HG03175 (cell line): ENCODE results near the gene PLD3.
"Not testable (repeated sequence)": the region's sequence is repeated elsewhere in the genome, so short reads cannot be mapped to it uniquely, and the experiment has no call there.

ENCODE experiments used
- ATAC-seq: cut with Tn5 transposase; IDR thresholded peaks from one replicate; pipeline ENCODE4 v1.9.1; 2021; ENCODE audit warnings: mild to moderate bottlenecking, moderate library complexity; ENCODE audit not compliant: unreplicated experiment

Gene PLD3

DNA sequence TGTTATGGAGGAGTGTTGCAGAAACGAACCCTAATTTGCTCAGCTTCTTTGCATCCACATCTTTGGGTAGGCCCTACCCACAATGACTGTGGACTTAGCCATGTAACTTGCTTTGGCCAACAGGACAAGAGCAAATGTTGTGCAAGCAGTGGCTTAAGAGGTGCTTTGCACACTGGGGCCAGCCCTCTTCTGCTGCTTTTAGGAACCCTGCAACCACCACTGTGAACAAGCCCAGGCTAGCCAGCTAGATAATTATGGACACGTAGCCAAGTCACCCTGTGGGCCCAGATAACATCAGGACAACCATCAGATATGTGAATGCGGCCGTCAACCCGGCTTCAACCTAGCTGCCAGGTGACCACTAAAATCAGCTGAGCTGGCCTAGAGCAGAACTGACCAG, 17.4 kb upstream of the PLD3 start:
- no peak for ATAC-seq

DNA sequence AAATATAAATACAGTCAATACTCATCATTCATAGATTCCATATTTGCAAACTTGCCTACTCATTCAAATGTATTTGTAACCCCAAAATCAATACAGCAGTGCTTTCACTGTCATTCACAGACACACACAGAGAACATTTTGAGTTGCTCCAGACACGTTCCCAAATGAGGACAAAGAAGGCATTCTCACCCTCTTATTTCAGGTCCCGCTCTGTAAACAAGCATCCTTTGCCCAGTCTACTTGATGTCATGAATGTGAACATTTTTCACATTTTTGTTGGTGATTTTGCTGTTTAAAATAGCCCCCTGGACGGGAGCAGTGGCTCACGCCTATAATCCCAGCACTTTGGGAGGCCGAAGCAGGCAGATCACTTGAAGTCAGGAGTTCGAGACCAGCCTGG, 15.8 kb upstream of the PLD3 start:
- no peak for ATAC-seq

DNA sequence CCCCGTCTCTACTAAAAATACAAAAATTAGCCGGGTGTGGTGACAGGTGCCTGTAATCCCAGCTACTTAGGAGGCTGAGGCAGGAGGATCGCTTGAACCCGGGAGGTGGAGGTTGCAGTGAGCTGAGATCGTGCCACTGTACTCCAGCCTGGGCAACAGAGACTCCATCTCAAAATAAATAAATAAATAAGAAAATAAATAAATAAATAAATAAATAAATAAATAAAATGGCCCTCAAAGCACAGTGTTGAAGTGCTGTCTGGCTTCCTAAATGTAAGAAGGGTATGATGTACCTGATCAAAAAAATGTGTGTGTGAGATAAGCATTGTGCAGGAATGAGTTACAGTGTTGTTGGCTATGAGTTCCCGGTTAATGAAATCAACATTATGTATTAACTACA, 15.4 kb upstream of the PLD3 start:
- ATAC-seq = not testable (repeated sequence)

DNA sequence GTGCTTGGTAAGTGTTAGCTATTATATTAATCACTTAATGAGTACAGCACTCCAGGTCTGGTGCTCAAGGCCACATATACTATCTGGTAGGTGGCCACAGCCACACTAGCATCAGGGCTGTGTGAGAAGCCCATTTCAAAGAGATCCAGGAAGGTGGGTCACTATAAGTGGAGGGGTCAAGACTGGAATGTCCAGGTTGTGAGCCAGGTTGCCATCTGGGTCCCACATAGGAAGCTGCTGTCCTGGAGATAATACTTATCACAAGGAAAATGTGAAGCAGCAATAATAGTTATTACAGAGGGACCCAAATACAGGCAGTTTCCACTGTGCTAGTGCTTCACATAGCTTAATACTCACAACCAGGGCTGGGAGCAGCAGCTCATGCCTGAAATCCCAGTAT, 13.4 kb upstream of the PLD3 start:
- no peak for ATAC-seq

DNA sequence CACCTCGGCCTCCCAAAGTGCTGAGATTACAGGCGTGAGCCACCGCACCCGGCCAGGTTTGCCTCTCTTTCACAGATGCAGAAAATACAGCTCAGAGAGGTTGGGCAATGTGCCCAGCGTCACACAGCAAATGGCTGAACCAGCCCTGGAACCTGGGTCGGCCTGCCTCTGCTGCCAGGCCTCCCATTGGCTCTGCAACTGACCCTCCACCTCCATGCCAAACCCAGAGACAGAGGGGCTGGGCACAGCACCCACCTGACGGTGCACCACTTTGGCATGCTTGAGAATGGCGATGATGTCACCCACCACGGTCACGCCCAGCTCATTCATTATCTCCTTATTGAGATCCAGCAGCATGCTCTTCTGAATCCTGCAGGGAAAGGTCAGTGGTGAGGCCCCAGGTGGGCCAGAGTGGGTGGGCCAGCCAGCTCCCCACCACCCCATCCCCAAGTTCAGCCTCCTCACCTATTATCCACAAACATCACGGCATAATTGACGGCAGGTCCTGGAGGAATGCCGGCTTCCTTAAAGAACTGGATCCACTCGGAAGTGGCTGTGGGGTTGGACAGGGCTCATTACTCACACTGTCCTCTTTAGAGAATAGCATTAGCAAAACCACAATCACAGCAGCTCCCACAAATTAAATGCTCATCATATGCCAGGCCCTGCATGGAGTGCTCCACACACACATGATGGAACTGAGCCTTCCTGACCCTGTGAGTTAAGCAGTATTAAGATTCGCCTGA, 12.5 kb upstream of the PLD3 start:
- no peak for ATAC-seq

DNA sequence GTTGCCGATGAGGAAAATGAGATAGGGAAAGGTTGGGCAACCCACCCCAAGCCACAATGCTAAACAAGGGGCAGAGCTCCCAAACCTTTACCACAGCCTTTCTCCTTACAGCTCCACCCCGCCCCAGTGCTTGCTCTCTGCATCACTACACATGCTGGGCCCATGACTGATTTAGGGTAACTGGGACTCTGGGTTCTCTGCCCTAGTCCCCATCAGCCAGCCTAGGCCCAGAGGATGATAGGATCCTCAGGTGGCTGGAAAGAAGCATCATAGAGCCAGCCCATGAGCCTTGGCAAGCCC, 11.9 kb upstream of the PLD3 start:
- no peak for ATAC-seq

DNA sequence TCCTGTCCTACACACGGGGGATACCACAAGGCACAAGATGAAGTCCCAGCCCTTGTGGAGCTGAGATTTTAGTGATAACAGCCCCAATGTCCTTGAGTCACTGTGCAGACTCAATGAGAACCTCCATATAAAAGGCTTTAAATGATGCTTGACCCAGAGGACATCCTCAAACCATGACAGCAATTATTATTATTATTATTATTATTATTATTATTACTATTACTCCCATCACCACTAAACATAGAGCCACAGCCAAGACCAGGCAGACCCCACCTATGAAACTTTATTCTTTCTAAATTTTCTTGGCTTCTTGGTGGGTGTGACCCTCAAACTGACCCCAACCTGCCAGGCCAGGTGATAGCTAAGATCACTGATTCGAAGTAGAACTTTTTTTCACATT, 11.4 kb upstream of the PLD3 start:
- no peak for ATAC-seq

GRCh38 chr19:40337594-40337993, 10.9 kb upstream of the PLD3 start:
- no peak for ATAC-seq

DNA sequence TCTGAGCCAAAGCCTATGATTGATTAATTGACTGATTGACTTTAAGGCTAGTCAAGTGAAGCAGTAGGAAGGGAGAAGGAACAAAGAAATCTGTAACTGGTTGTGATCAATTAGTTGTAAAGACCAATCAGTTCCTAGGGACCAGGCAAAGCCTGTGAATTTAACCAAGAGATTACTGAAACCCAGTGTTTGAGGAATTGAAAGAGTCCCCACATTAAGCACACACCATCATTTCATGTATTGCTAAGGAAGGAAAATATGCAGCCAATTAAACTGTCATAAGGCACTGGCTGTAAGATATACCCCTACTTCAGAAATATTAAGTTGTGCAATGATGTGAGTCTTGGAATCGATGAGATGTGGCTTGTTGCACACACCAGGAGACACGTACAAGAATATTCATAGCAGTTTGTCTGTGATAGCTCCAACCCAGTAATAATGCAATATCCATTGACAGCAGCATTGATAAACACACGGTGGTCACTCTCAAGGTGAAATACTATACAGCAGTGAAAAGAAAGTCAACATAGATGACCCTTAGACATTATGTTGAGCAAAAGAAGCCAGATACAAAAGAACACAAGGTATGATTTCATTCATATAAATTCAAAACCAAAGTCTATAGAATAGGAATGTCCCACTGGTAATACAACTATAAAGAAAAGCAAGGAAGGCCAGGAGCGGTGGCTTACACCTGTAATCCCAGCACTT, 9.3 kb upstream of the PLD3 start:
- no peak for ATAC-seq

DNA sequence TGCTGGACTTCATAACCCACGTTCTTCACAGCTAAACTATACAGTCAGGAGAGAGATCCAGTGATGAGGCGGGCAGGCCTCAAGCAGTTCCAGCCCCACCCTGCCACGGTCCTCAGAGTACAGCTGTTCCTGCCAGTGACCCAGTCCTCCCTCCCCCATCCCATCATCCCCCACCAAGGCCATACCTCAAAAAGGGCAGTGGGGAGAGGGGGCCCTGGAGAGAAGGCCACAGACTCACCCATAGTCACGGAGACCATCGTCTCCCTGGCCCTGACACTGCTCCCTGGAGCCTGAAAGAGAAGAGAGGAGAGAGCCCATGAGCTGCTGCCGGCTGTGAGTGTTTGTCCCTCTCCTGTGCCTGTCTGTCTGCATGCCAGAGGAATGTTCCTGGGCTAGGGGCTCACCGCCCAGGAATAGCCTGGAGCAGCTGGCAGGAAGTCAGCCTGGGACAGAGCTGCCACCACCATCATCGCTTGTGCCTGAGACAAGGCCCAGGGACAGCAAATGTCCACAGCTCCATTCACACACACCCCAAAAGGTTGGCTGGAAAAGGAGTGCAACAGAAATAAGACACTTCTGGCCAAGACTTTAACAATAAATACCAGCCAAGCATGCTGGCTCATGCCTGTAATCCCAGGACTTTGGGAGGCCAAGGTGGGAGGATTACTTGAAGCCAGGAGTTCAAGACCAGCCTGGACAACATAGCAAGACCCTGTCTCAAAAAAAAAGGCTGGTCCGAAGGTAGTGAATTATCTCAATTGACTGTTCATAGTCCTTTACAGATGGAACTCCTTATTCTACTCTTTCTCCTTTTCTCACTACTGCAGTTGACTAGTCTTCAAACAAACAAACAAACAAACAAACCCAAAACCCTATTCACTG, 6.7 kb upstream of the PLD3 start:
- ATAC-seq = no peak

DNA sequence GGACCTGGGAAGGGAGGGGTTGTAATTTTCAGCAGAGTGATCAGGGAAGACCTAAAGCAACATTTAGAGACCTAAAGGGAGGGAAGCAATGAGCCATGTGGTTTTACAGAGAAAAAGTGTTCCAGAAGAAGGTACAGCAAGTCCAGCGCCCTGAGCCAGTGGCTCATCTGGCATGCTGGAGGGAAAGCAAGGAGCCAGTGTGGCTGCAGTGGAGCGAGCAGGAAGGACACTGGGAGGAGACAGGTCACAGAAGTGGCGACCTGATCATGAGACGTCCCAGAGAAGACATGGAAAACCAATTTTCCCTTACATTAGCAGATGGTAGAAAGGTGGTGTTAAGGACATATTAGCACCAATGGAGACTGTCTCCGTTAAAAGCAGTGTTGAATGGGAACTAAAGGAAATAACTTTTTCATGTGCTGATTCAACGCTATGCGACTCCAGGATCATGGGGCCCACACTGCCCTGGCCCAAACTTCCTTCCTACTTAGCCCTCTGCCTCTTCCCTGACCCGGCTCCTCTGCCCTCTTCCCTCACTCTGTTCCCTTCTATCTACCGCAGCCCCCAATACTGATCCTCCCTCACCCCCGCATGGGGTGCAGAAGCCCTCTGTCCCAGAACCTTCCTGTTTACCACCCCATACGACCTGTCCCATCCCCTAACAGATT, 5.7 kb upstream of the PLD3 start:
- ATAC-seq = no peak

DNA sequence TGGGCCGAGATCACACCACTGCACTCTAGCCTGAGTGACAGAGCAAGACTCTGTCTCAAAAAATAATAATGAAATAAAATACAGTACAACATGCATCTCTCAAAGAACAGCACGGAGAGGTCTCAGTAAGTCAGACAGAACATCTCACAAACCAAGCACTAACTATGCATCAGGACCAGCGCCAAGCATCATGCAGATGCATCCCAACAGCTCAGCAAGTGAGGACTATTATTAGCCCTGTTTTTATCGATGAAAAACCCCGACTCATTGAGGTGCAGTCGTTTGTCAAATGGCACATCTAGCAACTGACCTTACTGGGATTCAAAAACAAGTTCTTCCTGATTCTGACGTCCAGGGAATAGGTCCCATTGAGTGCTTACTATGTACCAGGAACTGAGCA, 4.1 kb upstream of the PLD3 start:
- ATAC-seq = no peak

DNA sequence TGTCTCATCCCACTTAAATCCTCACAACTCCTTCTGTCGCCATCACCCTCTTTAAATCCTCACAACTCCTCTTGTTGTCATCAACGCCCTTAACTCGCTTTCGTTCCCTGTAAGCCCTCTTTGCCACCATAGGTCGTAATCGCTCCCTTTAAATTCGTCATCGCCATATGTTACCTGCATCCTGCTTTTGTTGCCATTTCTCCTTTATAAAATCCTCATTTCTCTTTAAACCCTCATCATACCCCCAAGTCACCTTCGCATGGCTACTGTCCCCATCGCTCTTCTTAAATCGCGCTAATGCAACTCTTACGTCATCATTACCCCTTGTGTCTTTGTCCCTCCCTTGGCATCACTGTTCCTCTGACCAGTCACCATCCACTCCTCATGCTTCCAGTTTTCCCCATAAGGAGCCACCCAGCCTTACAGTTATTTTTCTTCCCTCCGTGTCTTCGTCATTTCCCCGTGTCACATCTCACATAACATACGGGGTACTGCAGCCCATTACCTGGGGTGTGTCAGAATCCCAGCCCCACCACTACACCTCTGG, 539 bp downstream of the PLD3 start:
- no peak for ATAC-seq

GRCh38 chr19:40355975-40356680, 7.6 kb downstream of the PLD3 start:
- ATAC-seq = no peak

- ATAC-seq = no peak
Observed at GRCh38 chr19:40356681-40357595, 8.4 kb downstream of the PLD3 start.

DNA sequence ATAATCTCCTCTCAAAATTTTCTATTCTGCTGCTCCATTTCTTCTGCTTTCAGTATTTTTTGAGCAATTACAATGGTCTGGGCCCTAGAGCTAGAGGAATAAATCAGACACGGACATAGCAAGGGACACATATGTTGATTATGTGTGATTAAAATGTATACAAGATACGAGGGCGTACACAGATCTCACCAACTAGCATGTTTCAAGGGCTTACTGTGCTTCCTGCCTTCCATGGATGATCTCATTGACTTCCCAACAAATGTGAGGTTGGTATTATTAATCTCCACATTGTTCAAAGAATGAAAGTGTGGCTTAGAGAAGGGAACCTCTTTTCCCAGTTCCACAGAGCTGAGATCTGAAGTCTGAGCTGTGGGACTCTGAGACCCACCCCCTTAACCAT, 9.1 kb downstream of the PLD3 start:
- no peak for ATAC-seq

- no peak for ATAC-seq
Observed at GRCh38 chr19:40358773-40359172, 10.3 kb downstream of the PLD3 start.

- no peak for ATAC-seq
Observed at GRCh38 chr19:40360020-40360707, 11.7 kb downstream of the PLD3 start.

DNA sequence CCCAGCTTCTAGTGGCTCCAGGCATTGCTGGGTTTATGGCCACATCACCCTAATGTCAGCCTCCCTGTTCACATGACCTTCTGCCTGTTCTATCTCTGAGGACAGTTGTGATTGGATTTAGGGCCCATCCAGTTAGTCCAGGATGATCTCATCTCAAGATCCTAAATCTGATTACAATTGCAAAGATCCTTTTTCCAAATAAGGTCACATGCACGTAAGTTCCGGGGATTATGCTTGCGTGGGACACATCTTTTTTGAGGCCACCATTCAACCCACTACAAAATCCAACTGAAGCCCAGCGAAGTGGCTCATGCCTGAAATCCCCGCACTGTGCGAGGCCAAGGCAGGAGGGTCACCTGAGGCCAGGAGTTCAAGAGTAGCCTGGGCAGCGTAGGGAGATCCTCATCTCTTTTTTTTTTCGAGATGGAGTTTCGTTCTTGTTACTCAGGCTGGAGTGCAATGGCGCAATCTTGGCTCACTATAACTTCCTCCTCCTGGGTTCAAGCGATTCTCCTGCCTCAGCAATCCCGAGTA, 12.3 kb downstream of the PLD3 start:
- ATAC-seq = no peak
